OCI-LY1 (cell line): ENCODE data around the gene SPACA6.

Experiments
- H2AFZ ChIP-seq: fragments of 200-600 bp; sonication (generic), shearing (Covaris generic); 2 replicates; pipeline ENCODE4 v1.6.0; 2014; ENCODE audit warnings: antibody characterized with exemption, mild to moderate bottlenecking, low read length
- H3F3A ChIP-seq: fragments of 200-600 bp; sonication (generic), shearing (Covaris generic); 2 replicates; pipeline ENCODE4 v1.6.0; 2014; ENCODE audit warnings: mild to moderate bottlenecking, antibody characterized with exemption, low read length, moderate library complexity; ENCODE audit not compliant: insufficient read depth
- H3K27ac ChIP-seq: fragments of 200-600 bp; sonication (generic); 2 replicates; pipeline ENCODE4 v1.5.1; 2014; ENCODE audit warnings: low read length, mixed run types, mild to moderate bottlenecking, low read depth; ENCODE audit not compliant: poor library complexity, severe bottlenecking
- H3K27me3 ChIP-seq: fragments of 200-600 bp; sonication (generic); 2 replicates; pipeline ENCODE4 v1.6.0; 2014; ENCODE audit warnings: antibody characterized with exemption, mild to moderate bottlenecking, low read length, moderate library complexity; ENCODE audit not compliant: insufficient read depth
- H3K36me3 ChIP-seq: fragments of 200-600 bp; sonication (generic); 2 replicates; pipeline ENCODE4 v1.6.1; 2014; ENCODE audit warnings: mild to moderate bottlenecking, antibody characterized with exemption, low read length, moderate library complexity, mixed read lengths; ENCODE audit not compliant: insufficient read depth
- H3K4me1 ChIP-seq: fragments of 200-600 bp; sonication (generic); 2 replicates; pipeline ENCODE4 v1.5.1; 2014; ENCODE audit warnings: mild to moderate bottlenecking, low read length, moderate library complexity; ENCODE audit not compliant: insufficient read depth, severe bottlenecking
- H3K4me2 ChIP-seq: fragments of 200-600 bp; sonication (generic), shearing (Covaris generic); 2 replicates; pipeline ENCODE4 v1.6.1; 2014; ENCODE audit warnings: low read length
- H3K4me3 ChIP-seq: fragments of 200-600 bp; sonication (generic); 2 replicates; pipeline ENCODE4 v1.5.1; 2014; ENCODE audit warnings: low read length, low read depth, mild to moderate bottlenecking, mixed read lengths; ENCODE audit not compliant: poor library complexity, severe bottlenecking
- H3K79me2 ChIP-seq: fragments of 200-600 bp; shearing (Covaris generic); 2 replicates; pipeline ENCODE4 v1.6.1; 2016; ENCODE audit warnings: mixed run types, low read length, mixed read lengths; ENCODE audit not compliant: insufficient read depth
- H3K9ac ChIP-seq: fragments of 200-600 bp; sonication (generic), shearing (Covaris generic); 2 replicates; pipeline ENCODE4 v1.6.1; 2014; ENCODE audit warnings: mild to moderate bottlenecking, low read length, mixed read lengths
- H3K9me2 ChIP-seq: fragments of 200-600 bp; sonication (generic), shearing (Covaris generic); 2 replicates; pipeline ENCODE4 v1.6.1; 2014; ENCODE audit warnings: low read depth, mild to moderate bottlenecking, low read length, mixed read lengths
- H3K9me3 ChIP-seq: fragments of 200-600 bp; shearing (Covaris generic); 2 replicates; pipeline ENCODE4 v1.6.1; 2014; ENCODE audit warnings: low read length, mixed read lengths
- H4K20me1 ChIP-seq: fragments of 200-600 bp; sonication (generic), shearing (Covaris generic); 2 replicates; pipeline ENCODE4 v1.6.0; 2016; ENCODE audit warnings: mild to moderate bottlenecking, low read length; ENCODE audit not compliant: insufficient read depth
- EZH2 ChIP-seq: fragments of 200-600 bp; sonication (generic), shearing (Covaris generic); IDR thresholded peaks from 2 replicates; pipeline ENCODE4 v1.8.0; 2017; ENCODE audit warnings: borderline replicate concordance, mixed run types, mild to moderate bottlenecking, antibody characterized with exemption, low read length, moderate library complexity, mixed read lengths
- TF ChIP-seq, protein P1 (sequence below): fragments of 200-600 bp; sonication (generic), shearing (Covaris generic); IDR thresholded peaks from 2 replicates; pipeline ENCODE4 v1.5.1; 2017; ENCODE audit warnings: mild to moderate bottlenecking, antibody characterized with exemption, low read length, moderate library complexity, mixed read lengths

SPACA6 gene

DNA sequence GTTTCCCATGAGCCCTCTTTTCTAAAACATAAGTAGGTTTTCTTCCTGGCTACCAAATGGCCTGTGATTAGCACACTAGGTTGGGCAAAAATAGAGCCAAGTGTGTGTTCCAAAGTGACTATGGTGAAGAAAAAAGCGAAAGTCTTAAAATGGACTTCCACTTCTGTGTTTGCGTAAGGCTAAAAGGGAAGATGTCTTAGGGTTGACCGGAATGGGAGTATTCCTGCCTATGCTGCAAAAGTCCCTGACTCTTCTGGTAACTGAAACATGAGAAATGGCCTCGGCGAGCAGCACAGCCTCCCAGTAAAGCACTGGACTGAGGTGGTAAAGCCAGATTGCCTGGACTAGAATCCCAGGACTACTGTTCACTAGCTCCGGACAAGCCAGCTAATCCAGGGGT is 61.0 kb downstream of the SPACA6 start:
- no peaks in the 10 kb centered on the region for H3K9me3 ChIP-seq
- H3K4me2 ChIP-seq: no peak overlapping the region
- no peaks in the 10 kb centered on the region for H3K9me2 ChIP-seq
- no peaks in the 10 kb centered on the region for H4K20me1 ChIP-seq
- H3F3A ChIP-seq: no peaks in the 10 kb centered on the region
- H3K27ac ChIP-seq: no peak overlapping the region
- no peak overlapping the region for H2AFZ ChIP-seq
- no peak overlapping the region for H3K4me3 ChIP-seq
- no peaks in the 10 kb centered on the region for H3K79me2 ChIP-seq
- no peak overlapping the region for H3K9ac ChIP-seq
- no peak for TF ChIP-seq EZH2
- TF ChIP-seq, protein P1, sequence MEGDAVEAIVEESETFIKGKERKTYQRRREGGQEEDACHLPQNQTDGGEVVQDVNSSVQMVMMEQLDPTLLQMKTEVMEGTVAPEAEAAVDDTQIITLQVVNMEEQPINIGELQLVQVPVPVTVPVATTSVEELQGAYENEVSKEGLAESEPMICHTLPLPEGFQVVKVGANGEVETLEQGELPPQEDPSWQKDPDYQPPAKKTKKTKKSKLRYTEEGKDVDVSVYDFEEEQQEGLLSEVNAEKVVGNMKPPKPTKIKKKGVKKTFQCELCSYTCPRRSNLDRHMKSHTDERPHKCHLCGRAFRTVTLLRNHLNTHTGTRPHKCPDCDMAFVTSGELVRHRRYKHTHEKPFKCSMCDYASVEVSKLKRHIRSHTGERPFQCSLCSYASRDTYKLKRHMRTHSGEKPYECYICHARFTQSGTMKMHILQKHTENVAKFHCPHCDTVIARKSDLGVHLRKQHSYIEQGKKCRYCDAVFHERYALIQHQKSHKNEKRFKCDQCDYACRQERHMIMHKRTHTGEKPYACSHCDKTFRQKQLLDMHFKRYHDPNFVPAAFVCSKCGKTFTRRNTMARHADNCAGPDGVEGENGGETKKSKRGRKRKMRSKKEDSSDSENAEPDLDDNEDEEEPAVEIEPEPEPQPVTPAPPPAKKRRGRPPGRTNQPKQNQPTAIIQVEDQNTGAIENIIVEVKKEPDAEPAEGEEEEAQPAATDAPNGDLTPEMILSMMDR: no peak
- H3K27me3 ChIP-seq: no peaks in the 10 kb centered on the region
- no peaks in the 10 kb centered on the region for H3K4me1 ChIP-seq
- no peaks in the 10 kb centered on the region for H3K36me3 ChIP-seq

DNA sequence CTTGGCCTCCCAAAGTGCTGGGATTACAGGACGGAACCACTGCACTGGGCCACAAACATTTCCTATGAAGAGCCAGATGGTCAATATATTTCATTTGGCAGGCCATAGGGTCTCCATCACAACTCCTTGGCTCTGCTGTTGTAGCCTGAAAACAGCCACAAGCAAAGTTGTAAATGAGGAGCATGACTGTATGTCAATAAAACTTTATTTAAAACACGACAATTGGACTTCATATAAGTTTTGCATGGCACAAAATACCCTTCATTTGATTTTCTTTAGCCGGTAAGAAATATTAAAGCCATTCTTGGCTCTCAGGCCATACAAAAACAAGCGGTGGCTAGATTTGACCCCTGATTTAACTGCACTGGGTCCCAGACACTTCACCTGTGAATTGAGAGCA is 61.6 kb downstream of the SPACA6 start:
- Histone ChIP-seq H3K9me2 (no peaks in the 10 kb centered on the region), H3K9me3 (no peaks in the 10 kb centered on the region), H3K4me2 (no peak overlapping the region), H2AFZ (no peak overlapping the region), H3K36me3 (no peaks in the 10 kb centered on the region), H3K27me3 (no peaks in the 10 kb centered on the region), H3K79me2 (no peaks in the 10 kb centered on the region), H3K4me1 (no peaks in the 10 kb centered on the region), H3K9ac (no peak overlapping the region), H3K4me3 (no peak overlapping the region), H4K20me1 (no peaks in the 10 kb centered on the region), H3K27ac (no peak overlapping the region), H3F3A (no peaks in the 10 kb centered on the region)
- TF ChIP-seq, protein P1: no peak
